Peyer's patch (tissue), 4 donors: Measurements from ENCODE around the gene PHF2. TPM values are rescaled to one million over a fixed set of nuclear protein-coding genes. Genes with fewer than 3 reads are reported as not detected.
A peak's percentile ranks its signal among the peaks of the same experiment; 100 is the strongest.

ENCODE experiments used
- DNase-seq, 3 donors: peaks; one replicate each; pipeline ENCODE4 v3.0.0-alpha.2; 2017 to 2019
- H3K27ac ChIP-seq, 4 donors: fragments of 200-600 bp; sonication (generic); one replicate each; pipeline ENCODE4 v1.5.1; 2016 to 2019
- H3K27me3 ChIP-seq, 2 donors: fragments of 200-600 bp; sonication (generic); one replicate each; pipeline ENCODE4 v1.5.1; 2019
- H3K36me3 ChIP-seq, 3 donors: fragments of 200-600 bp; sonication (generic); one replicate each; pipeline ENCODE4 v1.5.1; 2016 to 2019
- H3K4me1 ChIP-seq, 4 donors: fragments of 200-600 bp; sonication (generic); one replicate each; pipeline ENCODE4 v1.5.1; 2016 to 2019
- H3K4me3 ChIP-seq, 4 donors: fragments of 200-600 bp; sonication (generic); 1 replicate in 3 of 4; 2 replicates in 1 of 4; pipeline ENCODE4 v1.5.1; 2016 to 2019; ENCODE audit warnings: mild to moderate bottlenecking in 1 of 4
- H3K9me3 ChIP-seq, 4 donors: fragments of 200-600 bp; sonication (generic); one replicate each; pipeline ENCODE4 v1.5.1; 2016 to 2019; ENCODE audit warnings: mild to moderate bottlenecking in 1 of 4
- POLR2A ChIP-seq, 2 donors: fragments of 450-650 bp; IDR thresholded peaks; one replicate each; pipeline ENCODE4 v1.5.1; 2017; ENCODE audit warnings: antibody characterized with exemption in 2 of 2, mild to moderate bottlenecking in 2 of 2, moderate library complexity in 2 of 2
- total RNA-seq, 4 donors: library from RNA; depleted of rRNA; stranded (reverse); fragments of >200 nt; gene quantifications; one replicate each; pipeline ENCODE4 v1.1.0, GENCODE V29; 2016
- TF ChIP-seq, protein P1 (sequence below), 6 experiments: fragments of 450-650 bp in 4 of 6; fragments of 200-600 bp in 2 of 6; sonication (generic) in 1 of 6; IDR thresholded peaks; one replicate each; pipeline ENCODE4 v1.5.1; 2017 to 2019; ENCODE audit warnings: antibody characterized with exemption in 6 of 6, mild to moderate bottlenecking in 3 of 6, moderate library complexity in 1 of 6

Gene PHF2
- total RNA-seq, 4 donors from 2014 or later, result 12.3 to 26.4 (median 19.5) TPM

DNA sequence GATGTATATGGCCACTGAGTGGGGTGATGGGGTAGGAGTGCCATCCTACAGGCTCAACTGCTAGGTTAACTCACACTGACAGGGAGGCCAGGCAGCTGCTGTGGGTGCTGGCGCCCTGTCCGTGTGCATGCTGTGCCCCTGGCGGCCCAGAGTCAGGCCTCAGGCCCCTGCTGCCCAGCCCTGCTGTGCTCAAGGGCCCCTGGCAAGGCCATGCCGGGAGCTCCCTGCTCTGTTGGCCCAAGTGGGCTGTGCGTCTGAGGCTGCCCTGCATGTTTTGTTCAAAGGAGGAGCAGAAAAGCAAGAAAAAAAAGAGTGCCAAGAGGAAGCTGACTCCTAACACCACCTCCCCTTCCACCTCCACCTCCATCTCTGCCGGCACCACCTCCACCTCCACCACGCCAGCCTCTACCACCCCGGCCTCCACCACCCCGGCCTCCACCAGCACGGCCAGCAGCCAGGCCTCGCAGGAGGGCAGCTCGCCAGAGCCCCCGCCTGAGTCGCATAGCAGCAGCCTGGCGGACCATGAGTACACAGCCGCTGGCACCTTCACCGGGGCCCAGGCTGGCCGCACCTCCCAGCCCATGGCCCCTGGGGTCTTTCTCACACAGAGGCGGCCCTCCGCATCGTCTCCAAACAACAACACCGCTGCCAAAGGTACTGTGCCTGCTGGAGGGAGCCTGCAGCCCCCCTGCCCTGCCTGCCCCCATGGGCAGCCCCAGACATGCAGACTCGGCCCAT, 100.1 kb downstream of the PHF2 start:
- Histone ChIP-seq H3K4me3 (no peak overlapping the region), H3K27me3 (no peaks in the 10 kb centered on the region), H3K4me1 (no peaks in the 10 kb centered on the region), H3K36me3 (peaks cover 0 to 49% (median 0%) of the 10 kb centered on the region in 3 donors), H3K27ac (no peak overlapping the region), H3K9me3 (no peaks in the 10 kb centered on the region)
- TF ChIP-seq, protein P1, sequence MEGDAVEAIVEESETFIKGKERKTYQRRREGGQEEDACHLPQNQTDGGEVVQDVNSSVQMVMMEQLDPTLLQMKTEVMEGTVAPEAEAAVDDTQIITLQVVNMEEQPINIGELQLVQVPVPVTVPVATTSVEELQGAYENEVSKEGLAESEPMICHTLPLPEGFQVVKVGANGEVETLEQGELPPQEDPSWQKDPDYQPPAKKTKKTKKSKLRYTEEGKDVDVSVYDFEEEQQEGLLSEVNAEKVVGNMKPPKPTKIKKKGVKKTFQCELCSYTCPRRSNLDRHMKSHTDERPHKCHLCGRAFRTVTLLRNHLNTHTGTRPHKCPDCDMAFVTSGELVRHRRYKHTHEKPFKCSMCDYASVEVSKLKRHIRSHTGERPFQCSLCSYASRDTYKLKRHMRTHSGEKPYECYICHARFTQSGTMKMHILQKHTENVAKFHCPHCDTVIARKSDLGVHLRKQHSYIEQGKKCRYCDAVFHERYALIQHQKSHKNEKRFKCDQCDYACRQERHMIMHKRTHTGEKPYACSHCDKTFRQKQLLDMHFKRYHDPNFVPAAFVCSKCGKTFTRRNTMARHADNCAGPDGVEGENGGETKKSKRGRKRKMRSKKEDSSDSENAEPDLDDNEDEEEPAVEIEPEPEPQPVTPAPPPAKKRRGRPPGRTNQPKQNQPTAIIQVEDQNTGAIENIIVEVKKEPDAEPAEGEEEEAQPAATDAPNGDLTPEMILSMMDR (IDR thresholded peaks at IDR 0.05), result no peak
- no peak for TF ChIP-seq POLR2A (IDR thresholded peaks at IDR 0.05)
- peak; percentile 12 to 40 (median 29) for DNase-seq

DNA sequence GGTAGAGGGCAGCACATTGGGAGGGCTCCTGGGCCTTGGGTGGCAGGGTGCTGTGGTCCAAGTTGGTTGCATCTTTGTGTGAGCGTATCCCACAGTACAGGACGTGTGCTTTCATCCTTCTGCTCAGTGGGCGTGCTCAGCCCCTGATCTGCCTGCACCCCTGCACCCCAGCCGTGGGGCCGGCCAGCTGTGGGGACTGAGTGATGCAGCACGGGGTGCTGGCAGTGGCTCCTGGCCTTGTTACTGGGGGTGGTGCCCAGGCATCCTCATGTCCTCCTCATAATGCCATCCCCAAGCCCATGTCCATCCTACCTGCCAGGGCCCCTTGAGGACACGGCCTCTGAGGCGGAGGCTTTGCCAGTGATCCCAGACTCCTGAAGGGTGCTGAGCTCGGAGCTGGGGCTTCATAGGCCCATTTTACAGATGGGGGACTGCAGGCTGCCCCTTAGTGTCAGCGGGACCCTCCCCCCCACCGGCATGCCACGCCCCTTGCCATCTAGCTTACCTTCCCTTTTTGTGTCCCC, 100.7 kb downstream of the PHF2 start:
- TF ChIP-seq, protein P1 (IDR thresholded peaks at IDR 0.05), result no peak
- no peak for TF ChIP-seq POLR2A (IDR thresholded peaks at IDR 0.05)
- Histone ChIP-seq H3K27ac (no peak overlapping the region), H3K4me1 (no peaks in the 10 kb centered on the region), H3K27me3 (no peaks in the 10 kb centered on the region), H3K9me3 (no peaks in the 10 kb centered on the region), H3K36me3 (peaks cover 0 to 49% (median 0%) of the 10 kb centered on the region in 3 donors), H3K4me3 (no peak overlapping the region)
- DNase-seq, result peak; percentile 6 to 38 (median 29)

DNA sequence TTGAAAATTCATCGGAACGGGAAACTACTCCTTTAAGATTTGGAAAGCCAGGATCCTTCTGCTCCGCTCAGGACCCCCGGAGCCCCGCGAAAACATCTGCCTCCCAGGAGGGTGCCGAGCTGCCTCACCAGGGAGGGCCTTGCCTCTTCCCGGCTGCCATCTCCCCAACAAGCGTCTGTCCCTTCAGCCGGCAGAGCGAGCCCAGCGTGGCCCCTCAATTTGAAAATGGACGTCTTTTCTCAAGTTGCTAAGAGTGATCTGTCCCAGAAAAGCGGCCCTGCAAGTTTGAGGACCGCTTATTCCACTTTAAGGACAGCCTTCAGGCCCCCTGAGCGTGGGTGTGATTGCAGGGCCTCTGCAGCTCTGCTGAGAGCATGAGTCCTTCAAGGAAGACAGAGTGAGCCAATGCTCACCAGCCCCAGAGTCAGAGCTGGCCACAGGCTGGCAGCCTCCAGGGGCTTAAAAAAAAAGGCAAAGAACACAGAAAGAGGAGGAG, 101.3 kb downstream of the PHF2 start:
- no peak overlapping the region for H3K27ac ChIP-seq
- TF ChIP-seq, protein P1 (IDR thresholded peaks at IDR 0.05), result no peak
- TF ChIP-seq POLR2A (IDR thresholded peaks at IDR 0.05), result no peak
- DNase-seq, result peak; percentile 12 to 25 (median 22)
- H3K9me3 ChIP-seq, result no peaks in the 10 kb centered on the region
- H3K36me3 ChIP-seq, result peaks cover 0 to 49% (median 0%) of the 10 kb centered on the region in 3 donors
- H3K27me3 ChIP-seq, result no peaks in the 10 kb centered on the region
- H3K4me3 ChIP-seq, result no peak overlapping the region
- no peaks in the 10 kb centered on the region for H3K4me1 ChIP-seq

DNA sequence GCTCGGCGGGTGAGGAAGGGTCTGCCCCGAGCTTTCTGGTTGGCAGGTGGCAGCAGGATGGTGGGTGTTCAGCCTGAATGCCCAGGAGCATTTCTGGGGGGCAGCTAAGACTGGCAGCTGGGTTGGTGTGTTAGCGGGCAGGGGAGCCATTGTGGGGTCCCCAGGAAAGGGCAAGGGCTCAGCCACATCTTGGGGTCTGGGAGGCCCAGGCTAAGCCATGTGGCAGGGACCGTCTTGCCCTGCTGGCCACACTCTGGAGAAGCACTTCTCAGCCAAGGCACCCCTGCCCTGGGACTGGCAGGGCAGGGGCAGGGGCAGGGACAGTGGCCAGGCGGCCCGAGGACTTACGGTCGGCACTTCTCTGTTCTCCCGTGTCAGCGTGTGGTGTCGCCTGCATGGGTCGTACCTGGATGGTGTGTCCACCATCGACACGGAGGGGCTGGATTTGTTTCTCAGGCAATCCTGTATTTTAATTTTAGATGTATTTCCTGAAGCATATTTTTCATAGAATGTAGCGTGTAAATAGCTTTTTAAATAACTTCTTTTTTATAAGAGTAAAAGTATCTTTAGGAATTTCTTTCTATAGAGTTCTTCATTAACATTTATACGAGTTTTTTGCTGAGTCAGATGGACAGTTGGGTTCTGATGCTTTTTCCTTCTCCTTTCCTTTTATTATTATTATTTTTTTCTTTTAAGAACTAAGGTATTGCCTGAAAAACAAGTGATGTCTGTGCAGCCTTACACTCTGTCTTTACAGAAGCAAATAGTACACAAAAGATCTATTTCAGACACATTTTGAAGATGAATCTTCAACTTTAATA, 102.0 kb downstream of the PHF2 start:
- H3K36me3 ChIP-seq, result peaks cover 0 to 49% (median 0%) of the 10 kb centered on the region in 3 donors
- no peaks in the 10 kb centered on the region for H3K9me3 ChIP-seq
- no peaks in the 10 kb centered on the region for H3K4me1 ChIP-seq
- H3K4me3 ChIP-seq, result no peak overlapping the region
- no peak overlapping the region for H3K27ac ChIP-seq
- TF ChIP-seq, protein P1 (IDR thresholded peaks at IDR 0.05), result no peak
- TF ChIP-seq POLR2A (IDR thresholded peaks at IDR 0.05), result no peak
- peak in 2 of 3 donors; percentile 13 to 25 for DNase-seq
- H3K27me3 ChIP-seq, result no peaks in the 10 kb centered on the region

DNA sequence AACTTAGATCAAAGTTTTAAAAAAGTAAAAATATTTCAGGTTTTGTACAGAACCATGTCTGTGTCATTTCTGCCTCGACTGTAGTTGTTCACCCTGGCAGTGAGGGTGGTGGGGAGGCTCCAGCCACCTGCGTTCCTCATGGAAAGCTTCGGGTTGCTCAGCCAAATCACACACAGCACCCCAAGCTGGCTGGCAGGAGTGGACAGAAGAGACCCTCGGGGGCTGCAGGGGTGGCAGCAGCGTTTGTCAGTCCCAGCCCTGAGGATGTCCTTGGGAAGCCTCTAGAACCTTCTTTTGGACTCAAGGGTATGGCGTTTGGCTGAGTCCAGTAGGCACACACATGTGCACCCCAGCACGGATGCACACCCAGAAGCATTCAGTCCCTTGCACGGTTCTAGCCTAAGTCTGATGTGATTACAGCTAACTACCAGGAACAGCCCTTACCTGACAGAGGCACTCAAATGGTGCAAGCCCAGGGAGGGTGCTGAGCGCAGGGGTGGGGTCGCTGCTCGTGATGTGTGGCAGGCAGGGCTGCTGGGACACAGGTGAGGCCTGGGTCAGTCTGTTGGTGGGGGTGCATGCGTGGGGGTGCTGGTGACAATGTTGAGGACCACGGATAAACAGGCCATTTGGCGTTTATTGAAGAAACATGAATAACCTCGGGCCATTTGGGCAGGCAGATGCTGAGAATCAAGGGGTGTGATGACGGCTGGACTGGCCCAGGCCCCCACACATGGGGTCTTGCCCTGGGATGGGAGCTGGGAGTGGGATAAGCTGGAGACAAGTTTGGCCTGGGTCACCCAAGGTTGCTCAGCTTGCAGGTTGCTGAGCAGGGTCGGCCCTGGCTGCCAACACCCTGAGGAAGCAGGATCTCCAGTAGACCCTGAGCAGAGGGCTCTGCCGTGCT, 103.4 kb downstream of the PHF2 start:
- H3K4me1 ChIP-seq, result no peaks in the 10 kb centered on the region
- H3K36me3 ChIP-seq, result peaks cover 0 to 36% (median 0%) of the 10 kb centered on the region in 3 donors
- H3K9me3 ChIP-seq, result no peaks in the 10 kb centered on the region
- DNase-seq, result peak in 2 of 3 donors; percentile 40 to 45
- no peak overlapping the region for H3K27ac ChIP-seq
- no peak overlapping the region for H3K4me3 ChIP-seq
- H3K27me3 ChIP-seq, result no peaks in the 10 kb centered on the region
- no peak for TF ChIP-seq POLR2A (IDR thresholded peaks at IDR 0.05)
- TF ChIP-seq, protein P1 (IDR thresholded peaks at IDR 0.05), result no peak
